GM18873 (cell line): ENCODE measurements around the gene CCNY.

Experiments
- ATAC-seq: cut with Tn5 transposase; IDR thresholded peaks from one replicate; pipeline ENCODE4 v1.9.1; 2021; ENCODE audit warnings: mild to moderate bottlenecking, moderate library complexity, moderate number of reproducible peaks; ENCODE audit not compliant: unreplicated experiment, low FRiP score

The CCNY gene

GRCh38 chr10:35379226-35380137, 43.2 kb downstream of the CCNY start:
- peak; percentile 64 for ATAC-seq

- no peak for ATAC-seq
These were observed 45.8 kb downstream of the CCNY start for GRCh38 chr10:35382096-35382495.

- ATAC-seq = no peak
These were observed 48.1 kb downstream of the CCNY start for GRCh38 chr10:35384265-35384868.

- ATAC-seq = no peak
These were observed 50.4 kb downstream of the CCNY start for GRCh38 chr10:35386594-35387174.

- no peak for ATAC-seq
These were observed 51.5 kb downstream of the CCNY start for GRCh38 chr10:35387768-35388167.

- no peak for ATAC-seq
These were observed 51.9 kb downstream of the CCNY start for GRCh38 chr10:35388197-35388596.

GRCh38 chr10:35388682-35389081, 52.4 kb downstream of the CCNY start:
- no peak for ATAC-seq

- ATAC-seq = no peak
These were observed 54.0 kb downstream of the CCNY start for GRCh38 chr10:35390161-35390840.

- no peak for ATAC-seq
These were observed 54.5 kb downstream of the CCNY start for GRCh38 chr10:35390843-35391152.

GRCh38 chr10:35391153-35391953, 55.0 kb downstream of the CCNY start:
- ATAC-seq = no peak

- no peak for ATAC-seq
These were observed 55.6 kb downstream of the CCNY start for GRCh38 chr10:35391954-35392262.

- no peak for ATAC-seq
These were observed 56.3 kb downstream of the CCNY start for GRCh38 chr10:35392482-35393228.

GRCh38 chr10:35394411-35394851, 58.1 kb downstream of the CCNY start:
- no peak for ATAC-seq

GRCh38 chr10:35394934-35395333, 58.6 kb downstream of the CCNY start:
- no peak for ATAC-seq

- ATAC-seq = no peak
These were observed 60.5 kb downstream of the CCNY start for GRCh38 chr10:35396560-35397434.

- no peak for ATAC-seq
These were observed 61.6 kb downstream of the CCNY start for GRCh38 chr10:35397953-35398352.

- no peak for ATAC-seq
These were observed 62.0 kb downstream of the CCNY start for GRCh38 chr10:35398355-35398754.

GRCh38 chr10:35398908-35399307, 62.6 kb downstream of the CCNY start:
- no peak for ATAC-seq
